GM23248 (cell line): ENCODE data around the gene VPS13D. TPM values are rescaled to one million over a fixed set of nuclear protein-coding genes. Genes with fewer than 3 reads are reported as not detected.

Source experiments
- DNase-seq: peaks from one replicate; pipeline ENCODE4 v3.0.0-alpha.2; 2015
- H2AFZ ChIP-seq: fragments of 200-600 bp; sonication (generic); 2 replicates; pipeline ENCODE4 v1.6.1; 2016; ENCODE audit warnings: antibody characterized with exemption
- H3F3A ChIP-seq: fragments of 200-600 bp; sonication (generic); 2 replicates; pipeline ENCODE4 v1.6.1; 2016; ENCODE audit warnings: mild to moderate bottlenecking, antibody characterized with exemption, mixed run types; ENCODE audit not compliant: insufficient read depth
- H3K27ac ChIP-seq: fragments of 200-600 bp; sonication (generic); 2 replicates; pipeline ENCODE4 v1.5.1; 2016; ENCODE audit warnings: mild to moderate bottlenecking
- H3K27me3 ChIP-seq: fragments of 200-600 bp; sonication (generic); replicated peaks from 2 replicates; pipeline ENCODE4 v1.6.1; 2016; ENCODE audit warnings: mild to moderate bottlenecking; ENCODE audit not compliant: insufficient read depth
- H3K36me3 ChIP-seq: fragments of 200-600 bp; sonication (generic); 2 replicates; pipeline ENCODE4 v1.6.1; 2016; ENCODE audit warnings: low read depth, mild to moderate bottlenecking
- H3K4me1 ChIP-seq: fragments of 200-600 bp; sonication (generic); 2 replicates; pipeline ENCODE4 v1.6.1; 2016; ENCODE audit warnings: mild to moderate bottlenecking; ENCODE audit not compliant: insufficient read depth
- H3K4me2 ChIP-seq: fragments of 200-600 bp; sonication (generic); one replicate; pipeline ENCODE4 v1.6.1; 2016; ENCODE audit warnings: mild to moderate bottlenecking; ENCODE audit not compliant: unreplicated experiment
- H3K4me3 ChIP-seq: fragments of 200-600 bp; sonication (generic); 2 replicates; pipeline ENCODE4 v1.5.1; 2016; ENCODE audit warnings: mild to moderate bottlenecking
- H3K79me2 ChIP-seq: fragments of 200-600 bp; sonication (generic); 2 replicates; pipeline ENCODE4 v1.6.1; 2016; ENCODE audit warnings: mild to moderate bottlenecking; ENCODE audit not compliant: insufficient read depth
- H3K9ac ChIP-seq: fragments of 200-600 bp; sonication (generic); 2 replicates; pipeline ENCODE4 v1.6.1; 2016; ENCODE audit warnings: mild to moderate bottlenecking
- H3K9me2 ChIP-seq: fragments of 200-600 bp; sonication (generic); 2 replicates; pipeline ENCODE4 v1.6.1; 2016; ENCODE audit warnings: mixed run types, mild to moderate bottlenecking, moderate library complexity; ENCODE audit not compliant: insufficient read depth
- H3K9me3 ChIP-seq: fragments of 200-600 bp; sonication (generic); one replicate; pipeline ENCODE4 v1.6.1; 2017; ENCODE audit warnings: low read depth
- H4K20me1 ChIP-seq: fragments of 200-600 bp; sonication (generic); 2 replicates; pipeline ENCODE4 v1.6.0; 2016; ENCODE audit not compliant: insufficient read depth
- EZH2 ChIP-seq: fragments of 200-600 bp; sonication (generic); IDR thresholded peaks from 2 replicates; pipeline ENCODE4 v1.6.1; 2018; ENCODE audit warnings: antibody characterized with exemption, mild to moderate bottlenecking; ENCODE audit not compliant: insufficient read depth, poor library complexity, severe bottlenecking
- EZH2phosphoT487 ChIP-seq: fragments of 200-600 bp; sonication (generic); IDR thresholded peaks from 2 replicates; pipeline ENCODE4 v1.6.1; 2018; ENCODE audit warnings: antibody characterized with exemption, moderate library complexity, mild to moderate bottlenecking, low read depth; ENCODE audit not compliant: insufficient read depth
- WGBS, 2 experiments: methylation state at CpG; one replicate each; pipeline ENCODE4 v1.1.6; 2015 to 2017; ENCODE audit warnings: low lambda C conversion rate in 2 of 2, low coverage in 1 of 2; ENCODE audit errors: missing lambda C conversion rate in 2 of 2; 5-methylcytosine and 5-hydroxymethylcytosine counted together
- in situ Hi-C: fragments of 300-500 bp; cut with MboI; formaldehyde crosslinking; loops from 2 replicates; pipeline ENCODE4 v1.15.0; 2020
- polyA plus RNA-seq: library from polyadenylated mRNA; unstranded; fragments of >200 nt; fragmentation: Nextera tagmentation; extraction: Ambion mirVana; gene quantifications from 2 replicates; pipeline ENCODE4 v1.2.1, GENCODE V29; 2016
- total RNA-seq: library from RNA; depleted of rRNA; stranded (reverse); fragments of >200 nt; shearing (Covaris generic); gene quantifications from 2 replicates; pipeline ENCODE4 v1.2.3, GENCODE V29; 2014

The VPS13D gene
- total and polyA plus RNA-seq, 2 experiments from 2014 or later: 6.8 to 16.4 TPM

DNA sequence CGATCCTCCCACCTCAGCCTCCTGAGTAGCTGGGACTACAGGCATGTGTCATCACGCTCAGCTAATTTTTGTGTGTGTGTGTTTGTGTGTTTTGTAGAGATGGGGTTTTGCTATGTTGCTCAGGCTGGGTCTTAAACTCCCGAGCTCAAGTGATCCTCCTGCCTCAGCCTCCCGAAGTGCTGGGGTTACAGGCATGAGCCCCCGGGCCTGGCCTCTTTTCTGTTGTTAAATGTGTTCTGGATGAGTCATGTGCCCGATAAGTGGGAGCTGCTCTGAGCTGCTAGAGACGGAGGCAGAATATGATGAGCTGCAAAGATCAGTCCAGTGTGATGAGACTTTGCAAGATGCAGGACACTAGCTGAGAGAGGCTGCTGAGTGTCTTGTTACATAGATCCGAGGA is 75.5 kb downstream of the VPS13D start:
- H3F3A ChIP-seq: no peaks in the 10 kb centered on the region
- H3K27ac ChIP-seq: no peak overlapping the region
- H3K4me1 ChIP-seq: no peaks in the 10 kb centered on the region
- H3K9ac ChIP-seq: no peak overlapping the region
- in situ Hi-C loops: no loop called here
- no peak overlapping the region for H2AFZ ChIP-seq
- peaks cover 41% of the 10 kb centered on the region for H3K36me3 ChIP-seq
- no peaks in the 10 kb centered on the region for H3K27me3 ChIP-seq
- no peaks in the 10 kb centered on the region for H3K9me3 ChIP-seq
- no peak for DNase-seq
- 88 to 90% methylated on average over 8 of the region's 8 CpGs for WGBS, 2 experiments
- no peak overlapping the region for H3K4me2 ChIP-seq
- no peaks in the 10 kb centered on the region for H3K9me2 ChIP-seq
- H3K4me3 ChIP-seq: no peak overlapping the region
- H3K79me2 ChIP-seq: no peaks in the 10 kb centered on the region
- TF ChIP-seq EZH2: no peak
- no peak for TF ChIP-seq EZH2phosphoT487
- no peaks in the 10 kb centered on the region for H4K20me1 ChIP-seq

DNA sequence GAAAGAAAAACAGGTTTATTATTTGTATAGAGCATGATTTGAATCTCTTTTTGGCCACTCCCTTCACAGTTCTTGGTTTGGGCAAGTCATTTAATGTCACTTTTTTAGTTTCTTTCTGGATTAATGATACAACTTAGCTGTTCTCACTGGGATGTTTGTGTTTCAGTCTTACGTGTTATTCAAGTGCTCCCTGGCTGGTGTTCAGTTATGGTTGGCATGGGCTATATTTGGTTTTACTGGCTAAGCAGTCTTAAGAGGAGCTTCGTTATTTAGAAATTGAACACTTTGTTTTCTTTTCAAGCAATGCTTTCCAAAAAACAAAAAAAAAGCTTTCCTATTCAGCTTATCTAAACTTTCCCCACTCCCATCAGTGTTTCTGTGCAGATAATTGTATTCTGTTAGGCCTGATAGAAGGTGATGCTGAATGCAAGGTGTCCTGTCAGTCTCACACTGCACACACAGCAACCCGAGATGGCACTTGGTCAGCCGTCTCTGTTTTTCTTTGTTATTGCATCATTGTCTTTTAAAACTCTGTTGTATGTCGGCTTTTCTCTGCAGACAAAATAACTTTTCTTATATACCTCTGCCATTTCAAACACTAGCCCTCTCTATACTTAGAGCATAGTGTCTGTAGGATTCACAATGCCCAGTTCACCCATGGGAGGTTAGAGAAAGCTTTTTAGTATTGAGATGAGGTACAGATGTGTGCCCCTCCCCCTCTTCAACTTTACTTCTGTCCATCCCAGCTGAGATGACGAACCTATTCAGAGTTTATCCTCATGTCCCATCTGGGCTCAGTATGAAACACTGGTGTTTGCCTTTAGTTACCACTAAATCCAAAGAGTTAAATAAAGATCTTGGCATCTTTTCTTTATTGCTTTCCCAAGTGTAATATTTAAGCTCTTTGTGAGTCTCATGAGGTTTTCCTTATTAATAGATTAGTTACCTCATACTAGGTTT is 80.2 kb downstream of the VPS13D start:
- Histone ChIP-seq H3K9me2 (no peaks in the 10 kb centered on the region), H4K20me1 (no peaks in the 10 kb centered on the region), H3K4me3 (no peak overlapping the region), H3K4me1 (peaks cover 2% of the 10 kb centered on the region; the same call in 1 of the 2 replicates), H3K79me2 (no peaks in the 10 kb centered on the region), H3F3A (no peaks in the 10 kb centered on the region), H3K4me2 (no peak overlapping the region), H3K27me3 (no peaks in the 10 kb centered on the region), H2AFZ (no peak overlapping the region), H3K36me3 (peaks cover 40% of the 10 kb centered on the region), H3K9ac (no peak overlapping the region), H3K9me3 (no peaks in the 10 kb centered on the region), H3K27ac (no peak overlapping the region)
- WGBS, 2 experiments: 50 to 56% methylated on average over 6 of the region's 6 CpGs
- in situ Hi-C loops: loop anchor here (10.0 kb wide), 1 partner anchor 315 kb away; no protein-coding TSS in a partner anchor
- peak; percentile 13 for DNase-seq
- TF ChIP-seq EZH2phosphoT487: no peak
- TF ChIP-seq EZH2: no peak

GRCh38 chr1:12314333-12314903 is 84.6 kb downstream of the VPS13D start:
- H3K27me3 ChIP-seq: no peaks in the 10 kb centered on the region
- H3K36me3 ChIP-seq: peaks cover 30% of the 10 kb centered on the region
- H3F3A ChIP-seq: 0 out of 2 replicates have a peak, but pooled peaks cover 6% of the 10 kb centered on the region
- no peak overlapping the region for H3K27ac ChIP-seq
- no peaks in the 10 kb centered on the region for H3K9me3 ChIP-seq
- no peaks in the 10 kb centered on the region for H4K20me1 ChIP-seq
- no peak overlapping the region for H3K4me2 ChIP-seq
- H3K79me2 ChIP-seq: no peaks in the 10 kb centered on the region
- no peaks in the 10 kb centered on the region for H3K9me2 ChIP-seq
- in situ Hi-C loops: loop anchor here (10.0 kb wide), 1 partner anchor 310 kb away; no protein-coding TSS in a partner anchor
- DNase-seq: peak; percentile 56
- TF ChIP-seq EZH2 (no peak), EZH2phosphoT487 (no peak)
- no peak overlapping the region for H3K4me3 ChIP-seq
- H3K9ac ChIP-seq: no peak overlapping the region
- no peak overlapping the region for H2AFZ ChIP-seq
- H3K4me1 ChIP-seq: peaks cover 16% of the 10 kb centered on the region
- WGBS, 2 experiments: 12 to 17% methylated on average over 1 of the region's 1 CpG

DNA sequence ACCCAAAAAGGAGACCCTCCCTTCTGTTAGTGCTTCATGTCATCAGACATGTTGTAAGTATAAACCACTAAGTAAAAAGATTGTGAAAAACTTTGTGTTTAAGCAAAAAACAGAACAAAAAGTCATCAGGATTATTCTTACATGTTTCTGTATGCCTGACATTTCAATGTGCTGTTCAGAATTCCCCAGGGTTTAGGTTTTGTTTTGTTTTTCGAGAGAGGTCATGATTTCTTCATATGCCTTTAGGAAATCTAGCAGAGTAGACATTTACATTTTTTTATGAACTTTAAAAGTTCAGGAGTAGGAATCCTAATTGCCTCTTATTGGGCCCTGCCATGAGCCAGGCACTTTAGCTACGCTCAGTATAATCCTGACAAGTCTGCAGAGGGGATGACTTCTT is 85.3 kb downstream of the VPS13D start:
- H3K4me1 ChIP-seq: peaks cover 16% of the 10 kb centered on the region
- DNase-seq: peak; percentile 41
- TF ChIP-seq EZH2: no peak
- TF ChIP-seq EZH2phosphoT487: no peak

More for the DNA sequence above, 85.3 kb downstream of the VPS13D start:
- no peaks in the 10 kb centered on the region for H3K27me3 ChIP-seq
- H3K4me2 ChIP-seq: no peak overlapping the region
- H3K9me3 ChIP-seq: no peaks in the 10 kb centered on the region
- in situ Hi-C loops: loop anchor here (10.0 kb wide), 1 partner anchor 310 kb away; no protein-coding TSS in a partner anchor
- H4K20me1 ChIP-seq: no peaks in the 10 kb centered on the region
- no peak overlapping the region for H2AFZ ChIP-seq
- 54 to 56% methylated on average over 2 of the region's 2 CpGs for WGBS, 2 experiments
- 0 out of 2 replicates have a peak, but pooled peaks cover 6% of the 10 kb centered on the region for H3F3A ChIP-seq
- no peaks in the 10 kb centered on the region for H3K79me2 ChIP-seq
- no peak overlapping the region for H3K9ac ChIP-seq
- H3K27ac ChIP-seq: peak overlapping the region; percentile 49; the same call in 1 of the 2 replicates
- no peaks in the 10 kb centered on the region for H3K9me2 ChIP-seq
- H3K4me3 ChIP-seq: no peak overlapping the region
- peaks cover 34% of the 10 kb centered on the region for H3K36me3 ChIP-seq
